Calu3 (cell line): Measurements from ENCODE around the gene NR4A3. TPM values are rescaled to one million over a fixed set of nuclear protein-coding genes. Genes with fewer than 3 reads are reported as not detected.

Experiments used
- BruUV-seq: library from RNA; stranded (reverse); fragments of 400-500 nt; replicated peaks from 2 replicates; lab custom pipeline; 2021; lab: Mats Ljungman, UMichigan
- CTCF ChIA-PET: fragments of 300-600 bp; sonication (Branson Sonifier 250); formaldehyde crosslinking; loops from one replicate; lab custom pipeline; 2022; ENCODE audit warnings: antibody characterized with exemption; lab: Charles Lee
- DNase-seq: peaks from one replicate; pipeline ENCODE4 v3.0.0; 2022
- H3K27ac Mint-ChIP-seq: one replicate; pipeline ENCODE4 v1.8.0; 2022; ENCODE audit warnings: mixed read lengths; ENCODE audit not compliant: unreplicated experiment
- H3K27me3 Mint-ChIP-seq: one replicate; pipeline ENCODE4 v1.8.0; 2022; ENCODE audit warnings: mixed read lengths; ENCODE audit not compliant: unreplicated experiment
- H3K36me3 Mint-ChIP-seq: one replicate; pipeline ENCODE4 v1.8.0; 2022; ENCODE audit warnings: mild to moderate bottlenecking, moderate library complexity, mixed read lengths; ENCODE audit not compliant: insufficient read depth, unreplicated experiment
- H3K4me1 Mint-ChIP-seq: one replicate; pipeline ENCODE4 v1.8.0; 2022; ENCODE audit warnings: mild to moderate bottlenecking, low read depth, mixed read lengths; ENCODE audit not compliant: unreplicated experiment
- H3K4me3 Mint-ChIP-seq: one replicate; pipeline ENCODE4 v1.8.0; 2022; ENCODE audit warnings: mild to moderate bottlenecking, low read depth, moderate library complexity, mixed read lengths; ENCODE audit not compliant: unreplicated experiment
- H3K9me3 Mint-ChIP-seq: one replicate; pipeline ENCODE4 v1.8.0; 2022; ENCODE audit warnings: low read depth, mixed read lengths; ENCODE audit not compliant: unreplicated experiment
- CTCF ChIP-seq: fragments of 200-600 bp; IDR thresholded peaks from one replicate; pipeline ENCODE4 v1.8.0; 2022; ENCODE audit warnings: antibody characterized with exemption; ENCODE audit not compliant: unreplicated experiment
- intact Hi-C: fragments of 100-400 bp; cut with micrococcal nuclease; formaldehyde crosslinking; loops from one replicate; pipeline ENCODE4 v1.10.0; 2022; ENCODE audit not compliant: unreplicated experiment
- total RNA-seq: library from RNA; stranded (reverse); gene quantifications from 2 replicates; pipeline ENCODE4 v1.2.3, GENCODE V29; 2022

Gene NR4A3
- total RNA-seq, 1 experiment from 2014 or later = 0.21 TPM

GRCh38 chr9:99803694-99804093 lies 18.0 kb upstream of the NR4A3 start:
- CTCF ChIA-PET = no interaction called here
- Mint-ChIP-seq H3K27ac (no peak overlapping the region), H3K4me1 (peaks cover 17% of the 10 kb centered on the region), H3K36me3 (no peaks in the 10 kb centered on the region), H3K4me3 (no peak overlapping the region), H3K9me3 (no peaks in the 10 kb centered on the region), H3K27me3 (no peaks in the 10 kb centered on the region)
- intact Hi-C loops = loop anchor here (10.0 kb wide), 2 partner anchors 521 to 539 kb away; no protein-coding TSS in a partner anchor
- BruUV-seq = no TSS peak
- TF ChIP-seq CTCF = no peak
- DNase-seq = no peak

GRCh38 chr9:99807276-99807852 lies 14.3 kb upstream of the NR4A3 start:
- no TSS peak for BruUV-seq
- peak; percentile 67 for DNase-seq
- CTCF ChIA-PET = no interaction called here
- Mint-ChIP-seq H3K36me3 (no peaks in the 10 kb centered on the region), H3K9me3 (no peaks in the 10 kb centered on the region), H3K4me3 (no peak overlapping the region), H3K27ac (no peak overlapping the region), H3K4me1 (peaks cover 17% of the 10 kb centered on the region), H3K27me3 (no peaks in the 10 kb centered on the region)
- peak; percentile 66 for TF ChIP-seq CTCF
- intact Hi-C loops = loop anchor here (5.0 to 10.0 kb wide), 4 partner anchors 205 to 543 kb away; no protein-coding TSS in a partner anchor

- no peak overlapping the region for H3K4me3 Mint-ChIP-seq
- BruUV-seq = no TSS peak
- TF ChIP-seq CTCF = no peak
Observed at GRCh38 chr9:99807956-99808355, 13.7 kb upstream of the NR4A3 start.

GRCh38 chr9:99808454-99808853 lies 13.2 kb upstream of the NR4A3 start:
- no peak for DNase-seq
- no TSS peak for BruUV-seq
- Mint-ChIP-seq H3K27ac (no peak overlapping the region), H3K4me3 (no peak overlapping the region), H3K9me3 (no peaks in the 10 kb centered on the region), H3K36me3 (no peaks in the 10 kb centered on the region), H3K4me1 (peaks cover 17% of the 10 kb centered on the region), H3K27me3 (no peaks in the 10 kb centered on the region)
- TF ChIP-seq CTCF = no peak
- CTCF ChIA-PET = no interaction called here
- intact Hi-C loops = loop anchor here (5.0 to 10.0 kb wide), 4 partner anchors 204 to 544 kb away; no protein-coding TSS in a partner anchor

More at GRCh38 chr9:99807956-99808355, 13.7 kb upstream of the NR4A3 start:
- no peaks in the 10 kb centered on the region for H3K27me3 Mint-ChIP-seq
- H3K36me3 Mint-ChIP-seq = no peaks in the 10 kb centered on the region
- no peak overlapping the region for H3K27ac Mint-ChIP-seq
- CTCF ChIA-PET = no interaction called here
- intact Hi-C loops = loop anchor here (5.0 to 10.0 kb wide), 4 partner anchors 204 to 543 kb away; no protein-coding TSS in a partner anchor
- H3K9me3 Mint-ChIP-seq = no peaks in the 10 kb centered on the region
- no peak for DNase-seq
- H3K4me1 Mint-ChIP-seq = peaks cover 17% of the 10 kb centered on the region
